Chondrocyte (in vitro differentiated cells): ENCODE measurements around the gene PDGFA. TPM values are rescaled to one million over a fixed set of nuclear protein-coding genes. Genes with fewer than 3 reads are reported as not detected.

ENCODE experiments used
- DNase-seq: peaks from one replicate; pipeline ENCODE4 v3.0.0; 2021; ENCODE audit warnings: mixed read lengths, low spot score
- H3K27ac Mint-ChIP-seq: one replicate; pipeline ENCODE4 v1.8.0; 2021; ENCODE audit warnings: mild to moderate bottlenecking, moderate library complexity, mixed read lengths; ENCODE audit not compliant: unreplicated experiment
- H3K27me3 Mint-ChIP-seq: 2 replicates; pipeline ENCODE4 v1.8.0; 2021; ENCODE audit warnings: low read depth, mixed read lengths
- H3K36me3 Mint-ChIP-seq: 2 replicates; pipeline ENCODE4 v1.8.0; 2021; ENCODE audit warnings: low read depth, mixed read lengths
- H3K4me1 Mint-ChIP-seq: 2 replicates; pipeline ENCODE4 v1.8.0; 2021; ENCODE audit warnings: low read depth, mild to moderate bottlenecking, mixed read lengths
- H3K4me3 Mint-ChIP-seq: one replicate; pipeline ENCODE4 v1.8.0; 2021; ENCODE audit warnings: mild to moderate bottlenecking, moderate library complexity, mixed read lengths; ENCODE audit not compliant: unreplicated experiment
- H3K9me3 Mint-ChIP-seq: 2 replicates; pipeline ENCODE4 v1.8.0; 2021; ENCODE audit warnings: low read depth, mixed read lengths
- total RNA-seq: library from RNA; stranded (reverse); gene quantifications from 3 replicates; pipeline ENCODE4 v1.2.1, GENCODE V29; 2021
- TF ChIP-seq, protein P1 (sequence below): fragments of 200-600 bp; sonication (generic); IDR thresholded peaks from 2 replicates; pipeline ENCODE4 v1.5.0; 2021; ENCODE audit warnings: antibody characterized with exemption, mild to moderate bottlenecking, moderate library complexity

PDGFA gene
- total RNA-seq, 1 donor from 2014 or later: 70.6 TPM

GRCh38 chr7:454356-455109 lies 65.1 kb downstream of the PDGFA start:
- TF ChIP-seq, protein P1, sequence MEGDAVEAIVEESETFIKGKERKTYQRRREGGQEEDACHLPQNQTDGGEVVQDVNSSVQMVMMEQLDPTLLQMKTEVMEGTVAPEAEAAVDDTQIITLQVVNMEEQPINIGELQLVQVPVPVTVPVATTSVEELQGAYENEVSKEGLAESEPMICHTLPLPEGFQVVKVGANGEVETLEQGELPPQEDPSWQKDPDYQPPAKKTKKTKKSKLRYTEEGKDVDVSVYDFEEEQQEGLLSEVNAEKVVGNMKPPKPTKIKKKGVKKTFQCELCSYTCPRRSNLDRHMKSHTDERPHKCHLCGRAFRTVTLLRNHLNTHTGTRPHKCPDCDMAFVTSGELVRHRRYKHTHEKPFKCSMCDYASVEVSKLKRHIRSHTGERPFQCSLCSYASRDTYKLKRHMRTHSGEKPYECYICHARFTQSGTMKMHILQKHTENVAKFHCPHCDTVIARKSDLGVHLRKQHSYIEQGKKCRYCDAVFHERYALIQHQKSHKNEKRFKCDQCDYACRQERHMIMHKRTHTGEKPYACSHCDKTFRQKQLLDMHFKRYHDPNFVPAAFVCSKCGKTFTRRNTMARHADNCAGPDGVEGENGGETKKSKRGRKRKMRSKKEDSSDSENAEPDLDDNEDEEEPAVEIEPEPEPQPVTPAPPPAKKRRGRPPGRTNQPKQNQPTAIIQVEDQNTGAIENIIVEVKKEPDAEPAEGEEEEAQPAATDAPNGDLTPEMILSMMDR: no peak
- peaks cover 4% of the 10 kb centered on the region for H3K27me3 Mint-ChIP-seq

GRCh38 chr7:453597-454306 lies 65.9 kb downstream of the PDGFA start:
- Mint-ChIP-seq H3K27me3 (peaks cover 4% of the 10 kb centered on the region), H3K4me1 (peaks cover 31% of the 10 kb centered on the region), H3K9me3 (no peaks in the 10 kb centered on the region), H3K36me3 (no peaks in the 10 kb centered on the region), H3K27ac (no peak overlapping the region), H3K4me3 (no peak overlapping the region)
- DNase-seq: peak; percentile 80
- TF ChIP-seq, protein P1: no peak

More at GRCh38 chr7:454356-455109, 65.1 kb downstream of the PDGFA start:
- peak; percentile 77 for DNase-seq
- Mint-ChIP-seq H3K4me1 (peaks cover 31% of the 10 kb centered on the region), H3K36me3 (no peaks in the 10 kb centered on the region), H3K27ac (no peak overlapping the region), H3K9me3 (no peaks in the 10 kb centered on the region), H3K4me3 (no peak overlapping the region)

DNA sequence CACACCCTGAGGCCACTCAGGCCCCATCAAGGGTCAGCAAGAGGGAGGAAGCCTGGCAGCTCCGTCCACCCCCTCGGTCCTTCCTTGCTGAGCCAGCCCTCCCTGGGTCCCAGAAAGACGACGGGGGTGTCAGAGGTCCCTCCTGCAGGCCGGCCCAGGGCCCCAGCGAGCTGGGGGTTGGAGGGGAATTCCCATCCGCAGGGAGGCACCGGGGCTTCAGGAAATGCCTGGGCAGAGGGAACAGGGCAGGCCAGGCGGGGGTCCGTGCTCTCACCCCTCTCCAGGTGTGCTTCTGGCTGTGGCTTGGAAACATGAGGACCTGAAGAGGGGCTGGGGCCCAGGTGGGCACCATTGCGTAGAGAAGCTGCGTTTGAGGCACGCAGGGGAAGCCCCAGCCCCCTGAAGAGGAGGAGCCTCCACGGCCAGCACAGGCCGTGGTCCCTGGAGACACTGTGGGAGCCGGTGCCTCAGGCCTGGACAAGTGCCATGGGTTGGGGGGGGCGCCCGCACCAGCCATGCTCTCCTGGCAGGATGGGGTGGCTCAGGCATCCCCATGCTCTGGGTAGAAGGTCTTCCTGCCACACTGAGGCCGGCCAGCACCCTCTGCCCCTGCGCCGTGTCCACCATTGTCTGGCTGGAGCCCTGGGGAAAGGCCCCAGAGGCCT lies 66.7 kb downstream of the PDGFA start:
- peak; percentile 85 for DNase-seq
- Mint-ChIP-seq H3K36me3 (no peaks in the 10 kb centered on the region), H3K4me3 (no peak overlapping the region), H3K9me3 (no peaks in the 10 kb centered on the region), H3K4me1 (peaks cover 31% of the 10 kb centered on the region), H3K27ac (peak overlapping the region; percentile 51), H3K27me3 (peaks cover 4% of the 10 kb centered on the region)
- TF ChIP-seq, protein P1: no peak

GRCh38 chr7:452226-452751 lies 67.4 kb downstream of the PDGFA start:
- Mint-ChIP-seq H3K27me3 (peaks cover 4% of the 10 kb centered on the region), H3K36me3 (no peaks in the 10 kb centered on the region), H3K4me3 (no peak overlapping the region), H3K9me3 (no peaks in the 10 kb centered on the region), H3K4me1 (peaks cover 31% of the 10 kb centered on the region), H3K27ac (peak overlapping the region; percentile 65)
- DNase-seq: peak; percentile 82
- TF ChIP-seq, protein P1: no peak
